GM18861 (cell line): ENCODE results near the gene ADM.

ENCODE experiments used
- ATAC-seq: cut with Tn5 transposase; IDR thresholded peaks from one replicate; pipeline ENCODE4 v1.9.1; 2021; ENCODE audit not compliant: unreplicated experiment

ADM gene

DNA sequence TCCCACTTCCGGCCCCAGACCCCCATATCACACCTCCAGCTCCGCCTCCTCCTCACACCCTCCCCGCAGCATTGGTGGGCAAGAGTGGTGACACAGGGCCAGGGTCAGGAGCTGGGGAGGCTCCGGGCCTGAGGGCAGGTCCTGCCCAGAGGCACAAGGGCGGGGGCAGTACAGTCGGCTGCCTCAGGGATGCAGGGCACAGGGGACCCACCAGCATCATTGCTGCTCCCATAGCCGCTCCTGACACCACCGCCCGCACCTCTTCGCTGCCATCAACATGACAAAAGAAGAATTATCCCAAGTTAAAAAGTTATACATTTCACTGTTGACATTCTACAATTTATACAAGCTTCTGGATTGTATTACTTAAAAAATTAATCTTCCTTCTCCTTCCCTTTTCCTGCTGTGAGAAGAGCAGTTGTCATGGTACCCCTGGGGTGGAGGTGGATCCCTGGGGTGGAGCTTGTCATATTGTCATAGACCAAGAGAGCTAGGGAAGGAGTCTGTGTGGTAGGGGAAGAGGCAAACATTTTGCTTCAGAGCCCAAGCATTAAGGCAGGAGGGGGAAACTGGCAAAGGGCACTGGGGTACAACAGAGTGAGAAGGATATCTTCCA lies 15.0 kb upstream of the ADM start:
- ATAC-seq = no peak

GRCh38 chr11:10291801-10292638 lies 12.9 kb upstream of the ADM start:
- ATAC-seq = no peak

GRCh38 chr11:10293423-10294289 lies 11.2 kb upstream of the ADM start, which contains the start of gene SBF2:
TSS of gene SBF2 (minus strand) at chr11:10294219. CDS start at chr11:10294069, 150 bp downstream.
- ATAC-seq = peak; percentile 34

DNA sequence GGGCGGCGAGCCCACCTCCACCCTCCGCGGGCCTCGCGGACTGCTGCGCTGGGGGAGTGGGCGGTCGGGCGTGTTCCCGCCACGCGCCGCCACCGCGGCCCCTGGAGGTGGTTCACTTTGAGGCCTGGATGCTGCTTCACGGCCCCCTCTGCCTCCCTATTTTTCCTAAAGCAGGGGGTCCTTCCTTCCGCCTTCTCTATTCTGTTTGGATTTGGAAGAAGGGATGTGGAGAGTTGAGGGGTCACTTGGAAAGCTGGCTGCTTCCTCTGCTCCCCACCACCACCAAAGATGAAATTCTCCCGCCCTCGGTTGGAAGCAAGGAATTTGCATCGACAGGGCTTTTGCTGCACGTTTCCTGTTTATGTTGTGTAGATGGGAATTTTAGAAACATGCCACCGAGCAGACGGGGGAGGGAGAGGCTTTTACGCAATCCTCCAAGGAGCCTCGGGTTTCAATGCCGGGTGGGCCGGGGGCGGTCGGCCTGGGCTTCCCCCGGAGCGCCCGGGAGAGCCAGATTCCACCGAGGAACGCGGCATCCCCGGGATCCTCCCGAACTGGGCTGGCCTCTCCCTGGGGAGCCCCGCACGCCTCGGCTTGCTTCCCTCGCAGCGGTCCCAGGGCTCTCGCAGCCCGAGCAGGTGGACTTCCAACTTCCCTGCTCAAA lies 10.5 kb upstream of the ADM start:
- ATAC-seq = no peak

DNA sequence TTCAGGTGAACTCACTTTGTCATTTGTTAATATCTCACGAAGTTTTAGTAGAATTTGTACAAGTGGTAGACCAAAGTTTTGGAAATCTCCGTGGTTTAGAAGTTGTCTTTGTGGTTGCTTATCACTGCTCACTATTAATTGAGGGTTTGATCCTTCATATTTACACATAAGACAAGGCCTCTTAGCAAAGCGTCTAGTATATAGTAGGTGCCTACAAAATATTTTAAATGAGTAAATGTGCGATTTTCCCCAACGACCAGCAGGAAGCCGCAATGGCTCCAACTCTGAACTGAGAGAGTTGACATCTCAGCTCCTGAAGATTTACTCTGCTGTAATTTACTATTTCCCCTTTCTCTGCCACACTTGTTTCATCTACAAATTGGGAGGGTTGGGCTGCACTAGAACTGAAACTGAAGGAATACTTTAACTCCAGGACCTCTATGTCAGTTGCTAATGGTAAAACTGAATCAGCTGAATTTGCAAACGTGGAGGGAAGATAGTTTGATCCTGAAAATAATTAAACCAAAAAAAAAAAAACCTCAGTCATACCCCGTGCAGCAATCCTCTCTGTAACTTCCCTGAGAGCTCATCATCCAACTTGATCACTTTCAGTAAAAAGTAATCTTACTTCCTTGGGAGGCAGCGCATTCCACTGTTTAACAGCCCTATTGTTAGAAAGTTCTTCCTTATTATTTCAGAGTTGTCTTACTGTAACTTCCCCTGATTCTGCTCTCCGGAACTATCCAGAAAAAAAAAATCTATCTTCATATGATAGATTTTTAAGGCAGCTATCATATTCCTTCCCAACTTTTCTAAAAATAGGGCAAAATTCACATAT lies 9.6 kb upstream of the ADM start:
- no peak for ATAC-seq

GRCh38 chr11:10298342-10298741 lies 6.5 kb upstream of the ADM start:
- ATAC-seq = peak; percentile 97

DNA sequence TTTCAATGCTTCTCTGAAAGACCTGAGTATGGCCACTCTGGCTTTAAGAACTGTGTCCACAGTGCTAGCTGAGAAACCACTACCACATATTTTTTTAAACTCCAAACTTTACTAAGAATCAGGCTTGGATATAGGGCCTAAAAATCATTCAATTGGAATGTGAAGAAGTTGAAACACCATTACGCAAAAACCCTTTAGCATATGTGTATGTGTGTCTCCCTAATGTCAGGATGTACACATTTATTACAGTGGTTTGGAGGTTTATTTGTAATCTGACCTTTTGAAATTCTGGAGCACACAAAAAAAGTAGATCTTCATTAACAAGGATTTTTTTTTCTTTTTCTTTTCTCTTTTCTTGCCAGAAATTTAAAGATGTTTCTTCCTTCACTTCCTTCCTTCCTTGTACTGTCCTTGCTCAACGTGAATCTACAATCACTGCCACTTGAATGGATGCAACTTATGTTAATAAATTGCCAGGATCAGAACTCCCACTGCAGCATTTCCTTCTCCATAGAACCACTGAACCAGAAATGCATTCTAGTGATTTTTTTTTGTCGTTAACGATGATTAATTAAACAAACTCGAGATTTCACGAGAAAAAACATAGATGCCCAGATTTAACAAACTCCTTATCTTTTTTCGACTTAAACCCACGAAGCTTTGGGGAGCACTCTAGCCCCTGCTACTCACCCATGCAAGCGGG lies 3.1 kb upstream of the ADM start:
- ATAC-seq = no peak

GRCh38 chr11:10302359-10302743 lies 2.5 kb upstream of the ADM start:
- ATAC-seq = no peak

DNA sequence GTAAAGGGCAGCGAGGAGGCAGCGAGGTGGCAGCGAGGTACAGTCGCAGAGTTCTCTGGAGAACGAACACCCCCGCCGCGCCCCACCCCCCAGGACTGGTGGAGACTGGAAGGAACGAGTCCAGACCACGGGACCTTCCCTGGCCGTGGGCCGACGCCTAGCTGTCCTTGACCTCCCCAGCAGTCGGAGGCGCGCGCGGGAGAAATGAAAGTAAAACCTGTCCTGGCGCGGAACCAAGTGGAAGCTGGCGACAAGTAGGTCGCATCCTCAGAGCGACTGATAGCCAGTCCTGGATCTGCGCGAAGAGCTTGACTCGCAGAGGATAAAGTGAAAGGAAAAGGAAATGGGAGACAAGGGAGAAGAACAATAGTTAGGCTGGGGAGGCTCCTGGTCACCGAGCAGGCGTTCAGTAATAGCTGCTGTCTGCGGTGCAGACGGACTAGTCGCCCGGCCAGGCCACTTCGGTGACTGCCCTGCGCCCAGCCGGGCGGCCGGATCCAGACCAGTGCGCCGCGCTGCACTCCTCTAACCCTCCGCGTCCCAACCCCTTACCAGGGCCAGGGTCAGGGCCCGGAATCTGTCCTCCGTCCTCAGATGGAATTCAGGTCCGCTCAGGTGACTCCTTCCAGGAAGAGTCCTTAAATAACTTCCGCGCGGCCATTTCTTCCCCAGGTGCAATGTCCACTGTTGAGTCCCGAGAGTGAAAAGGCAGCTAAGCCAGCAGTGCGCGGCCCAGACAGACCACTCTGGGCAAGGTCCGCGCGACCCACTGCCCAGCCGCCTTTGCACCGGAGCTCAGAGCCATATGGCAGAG lies 1.9 kb upstream of the ADM start:
- ATAC-seq = no peak

DNA sequence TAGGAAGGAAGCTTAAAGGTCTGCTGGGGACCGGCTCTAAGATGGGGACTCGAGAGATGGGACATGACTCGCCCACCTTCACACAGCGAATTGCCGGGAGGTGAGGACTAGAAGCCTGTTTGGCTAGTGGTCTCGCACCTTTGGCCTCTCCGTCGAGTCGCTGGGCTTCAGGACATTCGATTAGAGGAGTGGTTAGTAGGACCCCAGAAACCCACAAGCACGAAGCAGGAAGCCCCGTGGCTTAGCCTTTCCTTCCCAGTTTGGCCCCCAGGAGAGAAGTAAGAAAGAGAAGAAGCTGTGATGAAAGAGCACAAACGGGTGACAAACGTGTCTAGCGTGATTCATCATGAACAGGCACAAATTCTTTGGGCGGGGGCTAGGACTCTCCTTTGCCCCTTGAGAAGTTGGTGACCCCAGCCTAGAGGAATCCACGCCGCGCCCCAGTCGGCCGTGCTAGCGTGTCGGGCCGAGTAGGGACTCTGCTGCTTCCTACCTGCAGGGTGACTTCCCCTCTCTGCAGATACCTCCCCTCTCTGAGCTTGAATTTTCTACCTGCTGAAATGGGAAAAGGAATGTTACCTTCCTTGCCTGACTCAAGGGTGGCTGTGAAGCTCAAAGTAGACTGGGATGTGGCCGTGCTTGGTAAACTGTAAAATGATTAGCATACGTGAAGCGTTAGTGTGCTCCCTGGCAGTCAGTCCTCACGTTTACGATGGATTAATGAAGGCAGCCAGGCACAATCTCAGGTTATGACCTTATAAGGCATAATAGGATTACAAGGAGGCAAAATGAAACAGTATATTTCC lies 1.1 kb upstream of the ADM start:
- no peak for ATAC-seq

GRCh38 chr11:10305262-10305963 lies 540 bp downstream of the ADM start:
- ATAC-seq = no peak

DNA sequence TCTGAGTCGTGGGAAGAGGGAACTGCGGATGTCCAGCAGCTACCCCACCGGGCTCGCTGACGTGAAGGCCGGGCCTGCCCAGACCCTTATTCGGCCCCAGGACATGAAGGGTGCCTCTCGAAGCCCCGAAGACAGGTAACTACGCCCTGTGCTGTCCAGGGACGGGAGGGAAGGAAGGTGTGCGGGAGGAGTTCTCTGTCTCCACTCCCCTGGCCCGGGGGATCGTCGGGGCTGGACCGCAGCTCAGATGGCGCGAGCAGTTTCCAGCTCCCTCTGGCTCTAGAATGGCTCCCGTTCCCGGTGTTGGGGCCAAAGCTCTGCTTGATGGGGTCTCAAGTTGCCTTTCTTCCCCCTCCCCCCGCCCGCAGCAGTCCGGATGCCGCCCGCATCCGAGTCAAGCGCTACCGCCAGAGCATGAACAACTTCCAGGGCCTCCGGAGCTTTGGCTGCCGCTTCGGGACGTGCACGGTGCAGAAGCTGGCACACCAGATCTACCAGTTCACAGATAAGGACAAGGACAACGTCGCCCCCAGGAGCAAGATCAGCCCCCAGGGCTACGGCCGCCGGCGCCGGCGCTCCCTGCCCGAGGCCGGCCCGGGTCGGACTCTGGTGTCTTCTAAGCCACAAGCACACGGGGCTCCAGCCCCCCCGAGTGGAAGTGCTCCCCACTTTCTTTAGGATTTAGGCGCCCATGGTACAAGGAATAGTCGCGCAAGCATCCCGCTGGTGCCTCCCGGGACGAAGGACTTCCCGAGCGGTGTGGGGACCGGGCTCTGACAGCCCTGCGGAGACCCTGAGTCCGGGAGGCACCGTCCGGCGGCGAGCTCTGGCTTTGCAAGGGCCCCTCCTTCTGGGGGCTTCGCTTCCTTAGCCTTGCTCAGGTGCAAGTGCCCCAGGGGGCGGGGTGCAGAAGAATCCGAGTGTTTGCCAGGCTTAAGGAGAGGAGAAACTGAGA lies 1.4 kb downstream of the ADM start:
- ATAC-seq = no peak

DNA sequence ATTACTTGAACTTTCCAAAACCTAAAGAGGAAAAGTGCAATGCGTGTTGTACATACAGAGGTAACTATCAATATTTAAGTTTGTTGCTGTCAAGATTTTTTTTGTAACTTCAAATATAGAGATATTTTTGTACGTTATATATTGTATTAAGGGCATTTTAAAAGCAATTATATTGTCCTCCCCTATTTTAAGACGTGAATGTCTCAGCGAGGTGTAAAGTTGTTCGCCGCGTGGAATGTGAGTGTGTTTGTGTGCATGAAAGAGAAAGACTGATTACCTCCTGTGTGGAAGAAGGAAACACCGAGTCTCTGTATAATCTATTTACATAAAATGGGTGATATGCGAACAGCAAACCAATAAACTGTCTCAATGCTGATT lies 2.1 kb downstream of the ADM start:
- ATAC-seq = no peak

- ATAC-seq = peak; percentile 61
Observed at GRCh38 chr11:10307400-10308200, 2.7 kb downstream of the ADM start.

GRCh38 chr11:10308201-10308954 lies 3.5 kb downstream of the ADM start:
- no peak for ATAC-seq
